Spleen (tissue), 11 donors: Measurements from ENCODE around the gene KDM1B. TPM values are rescaled to one million over a fixed set of nuclear protein-coding genes. Genes with fewer than 3 reads are reported as not detected.
A peak's percentile ranks its signal among the peaks of the same experiment; 100 is the strongest.

Experiments
- DNase-seq: peaks from one replicate; pipeline ENCODE4 v3.0.0-alpha.2; 2020
- H3K27ac ChIP-seq, 8 donors: fragments of 200-600 bp; sonication (generic) in 7 of 8; 1 replicate in 4 of 8; 2 replicates in 4 of 8; pipeline versions ENCODE4 v1.5.0 to v1.8.0; 2016 to 2021; ENCODE audit warnings: inconsistent platforms in 4 of 8, mild to moderate bottlenecking in 4 of 8, moderate library complexity in 1 of 8
- H3K27me3 ChIP-seq, 7 donors: fragments of 200-600 bp; sonication (generic) in 6 of 7; replicated peaks in 1 of 7; 1 replicate in 4 of 7; 2 replicates in 3 of 7; pipeline versions ENCODE4 v1.5.0 to v1.8.0; 2016 to 2021; ENCODE audit warnings: inconsistent platforms in 3 of 7, mild to moderate bottlenecking in 1 of 7
- H3K36me3 ChIP-seq, 6 donors: fragments of 200-600 bp; sonication (generic) in 5 of 6; 1 replicate in 4 of 6; 2 replicates in 2 of 6; pipeline versions ENCODE4 v1.5.0 to v1.8.0; 2016 to 2021; ENCODE audit warnings: inconsistent platforms in 2 of 6
- H3K4me1 ChIP-seq, 6 donors: fragments of 200-600 bp; sonication (generic) in 5 of 6; 1 replicate in 3 of 6; 2 replicates in 3 of 6; pipeline versions ENCODE4 v1.5.0 to v1.8.0; 2016 to 2021; ENCODE audit warnings: inconsistent platforms in 3 of 6
- H3K4me3 ChIP-seq, 8 donors: fragments of 200-600 bp; sonication (generic) in 7 of 8; 1 replicate in 4 of 8; 2 replicates in 4 of 8; pipeline versions ENCODE4 v1.5.0 to v1.8.0; 2016 to 2021; ENCODE audit warnings: inconsistent platforms in 4 of 8, mild to moderate bottlenecking in 4 of 8, moderate library complexity in 2 of 8
- H3K9me3 ChIP-seq, 8 donors: fragments of 200-600 bp; sonication (generic) in 7 of 8; 1 replicate in 4 of 8; 2 replicates in 4 of 8; pipeline versions ENCODE4 v1.5.0 to v1.8.0; 2016 to 2021; ENCODE audit warnings: inconsistent platforms in 4 of 8
- POLR2A ChIP-seq, 3 donors: fragments of 450-650 bp; IDR thresholded peaks; one replicate each; pipeline ENCODE4 v1.5.1; 2017; ENCODE audit warnings: antibody characterized with exemption in 3 of 3, mild to moderate bottlenecking in 1 of 3
- POLR2AphosphoS5 ChIP-seq, 3 donors: sonication (generic); formaldehyde crosslinking; IDR thresholded peaks; one replicate each; pipeline ENCODE4 v1.5.1; 2017; ENCODE audit warnings: antibody characterized with exemption in 3 of 3
- WGBS, 5 donors: extraction: QIAGEN DNeasy Blood & Tissue Kit in 3 of 5; methylation state at CpG; one replicate each; pipeline versions ENCODE4 v1.1.5 to v1.1.7; 2013 to 2018; 5-methylcytosine and 5-hydroxymethylcytosine counted together
- intact Hi-C: fragments of 100-400 bp; cut with DNase I; formaldehyde crosslinking; loops from one replicate; pipeline ENCODE4 v1.15.0; 2023; ENCODE audit warnings: low total_unique reads
- polyA plus RNA-seq, 3 donors: library from polyadenylated mRNA; stranded (reverse); fragments of 200-250 nt; gene quantifications; one replicate each; pipeline ENCODE4 v1.2.1, GENCODE V29; 2013
- total RNA-seq, 7 donors: library from RNA; depleted of rRNA in 3 of 7; stranded (reverse); fragments of >200 nt in 3 of 7; fragmentation: NEBNext Ultra II Directional in 4 of 7; extraction: Animal tissue kit (Norgen Biotek cat#: 25700) in 4 of 7; gene quantifications; one replicate each; pipeline versions ENCODE4 v1.1.0 to v1.2.1, GENCODE V29; 2016 to 2021
- TF ChIP-seq, protein P1 (sequence below), 11 experiments: fragments of 200-600 bp in 7 of 11; fragments of 450-650 bp in 4 of 11; sonication (generic) in 4 of 11; IDR thresholded peaks in 8 of 11; conservative IDR thresholded peaks in 3 of 11; 1 replicate in 7 of 11; 2 replicates in 4 of 11; pipeline versions ENCODE4 v1.4.0 to v1.8.0; 2016 to 2021; ENCODE audit warnings: antibody characterized with exemption in 11 of 11, inconsistent platforms in 4 of 11, mild to moderate bottlenecking in 1 of 11
- donor health status: healthy with polysubstance abuse.
- donor health status: DM: no; HTN: no; CAD: no; lungs with moderate emphysema.
- donor health status: DM: no; HTN: no; CAD: no.
- donor health status: Bipolar disorder and iron deficiency.
- donor health status: healthy.
- donor health status: DM: no; HTN: no; CAD: no.
- donor health status: DM: yes; HTN: yes; CAD: no.

Gene KDM1B
- total and polyA plus RNA-seq, 10 donors: 3.6 to 27.0 (median 19.7) TPM

DNA sequence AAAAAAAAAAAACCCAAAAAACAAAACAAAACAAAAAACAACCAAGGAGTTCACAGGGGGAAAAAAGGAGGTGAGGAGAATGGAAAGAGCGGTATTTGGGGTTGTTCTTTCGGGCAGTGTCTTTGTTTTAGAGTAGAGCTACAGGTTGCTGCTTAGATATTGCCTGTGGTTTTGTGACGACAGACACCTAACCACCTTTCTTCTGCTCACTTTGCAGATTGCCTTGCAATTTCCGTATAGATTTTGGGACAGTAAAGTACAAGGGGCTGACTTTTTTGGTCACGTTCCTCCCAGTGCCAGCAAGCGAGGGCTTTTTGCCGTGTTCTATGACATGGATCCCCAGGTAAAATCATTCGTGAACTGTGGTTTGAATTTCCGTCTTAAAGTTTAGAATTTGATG, 58.2 kb downstream of the KDM1B start:
- Histone ChIP-seq H3K4me3 (no peak overlapping the region), H3K9me3 (no peaks in the 10 kb centered on the region), H3K36me3 (peaks cover 0 to 96% (median 35%) of the 10 kb centered on the region in 6 donors), H3K27ac (peak overlapping the region in 1 of 8 donors; percentile 83), H3K27me3 (no peaks in the 10 kb centered on the region), H3K4me1 (peaks cover 0 to 30% (median 16%) of the 10 kb centered on the region in 6 donors)
- intact Hi-C loops: no loop called here
- DNase-seq: no peak
- WGBS, 5 donors: 86 to 93% (median 88%) methylated on average over 9 of the region's 9 CpGs
- TF ChIP-seq, protein P1, sequence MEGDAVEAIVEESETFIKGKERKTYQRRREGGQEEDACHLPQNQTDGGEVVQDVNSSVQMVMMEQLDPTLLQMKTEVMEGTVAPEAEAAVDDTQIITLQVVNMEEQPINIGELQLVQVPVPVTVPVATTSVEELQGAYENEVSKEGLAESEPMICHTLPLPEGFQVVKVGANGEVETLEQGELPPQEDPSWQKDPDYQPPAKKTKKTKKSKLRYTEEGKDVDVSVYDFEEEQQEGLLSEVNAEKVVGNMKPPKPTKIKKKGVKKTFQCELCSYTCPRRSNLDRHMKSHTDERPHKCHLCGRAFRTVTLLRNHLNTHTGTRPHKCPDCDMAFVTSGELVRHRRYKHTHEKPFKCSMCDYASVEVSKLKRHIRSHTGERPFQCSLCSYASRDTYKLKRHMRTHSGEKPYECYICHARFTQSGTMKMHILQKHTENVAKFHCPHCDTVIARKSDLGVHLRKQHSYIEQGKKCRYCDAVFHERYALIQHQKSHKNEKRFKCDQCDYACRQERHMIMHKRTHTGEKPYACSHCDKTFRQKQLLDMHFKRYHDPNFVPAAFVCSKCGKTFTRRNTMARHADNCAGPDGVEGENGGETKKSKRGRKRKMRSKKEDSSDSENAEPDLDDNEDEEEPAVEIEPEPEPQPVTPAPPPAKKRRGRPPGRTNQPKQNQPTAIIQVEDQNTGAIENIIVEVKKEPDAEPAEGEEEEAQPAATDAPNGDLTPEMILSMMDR (IDR thresholded peaks at IDR 0.05 in 8 of 11, conservative IDR thresholded peaks at IDR 0.05 in 3 of 11): no peak
- TF ChIP-seq POLR2AphosphoS5 (IDR thresholded peaks at IDR 0.05) (no peak), POLR2A (IDR thresholded peaks at IDR 0.05) (no peak)

DNA sequence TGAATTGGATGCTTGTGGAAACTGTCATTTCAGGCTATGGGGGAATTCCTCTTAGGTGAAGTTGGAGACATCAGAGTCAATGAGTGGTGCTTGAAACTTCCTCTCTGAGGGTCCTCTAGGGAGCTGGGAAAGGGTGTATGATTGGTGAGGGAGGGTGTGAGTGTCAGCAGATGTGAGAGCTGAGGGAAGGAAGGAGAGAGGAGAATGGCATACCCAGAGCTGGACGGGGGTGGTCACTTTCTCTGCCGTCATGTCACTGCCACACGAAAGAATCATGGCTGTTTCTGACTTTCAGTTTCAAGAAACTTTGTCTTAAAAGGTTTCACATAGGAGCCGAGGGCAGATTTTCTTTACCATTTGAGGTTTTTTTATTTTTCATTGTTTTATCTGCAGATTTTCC, 58.8 kb downstream of the KDM1B start:
- WGBS, 5 donors: 57 to 76% (median 67%) methylated on average over 4 of the region's 4 CpGs
- peaks cover 0 to 98% (median 39%) of the 10 kb centered on the region in 6 donors for H3K36me3 ChIP-seq
- no peaks in the 10 kb centered on the region for H3K9me3 ChIP-seq
- TF ChIP-seq, protein P1 (IDR thresholded peaks at IDR 0.05 in 8 of 11, conservative IDR thresholded peaks at IDR 0.05 in 3 of 11): no peak
- TF ChIP-seq POLR2A (IDR thresholded peaks at IDR 0.05) (no peak), POLR2AphosphoS5 (IDR thresholded peaks at IDR 0.05) (no peak)
- H3K27ac ChIP-seq: peak overlapping the region in 2 of 8 donors; percentile 73 to 83
- H3K4me1 ChIP-seq: peaks cover 0 to 30% (median 16%) of the 10 kb centered on the region in 6 donors
- no peak for DNase-seq
- H3K4me3 ChIP-seq: no peak overlapping the region
- intact Hi-C loops: no loop called here
- H3K27me3 ChIP-seq: no peaks in the 10 kb centered on the region

DNA sequence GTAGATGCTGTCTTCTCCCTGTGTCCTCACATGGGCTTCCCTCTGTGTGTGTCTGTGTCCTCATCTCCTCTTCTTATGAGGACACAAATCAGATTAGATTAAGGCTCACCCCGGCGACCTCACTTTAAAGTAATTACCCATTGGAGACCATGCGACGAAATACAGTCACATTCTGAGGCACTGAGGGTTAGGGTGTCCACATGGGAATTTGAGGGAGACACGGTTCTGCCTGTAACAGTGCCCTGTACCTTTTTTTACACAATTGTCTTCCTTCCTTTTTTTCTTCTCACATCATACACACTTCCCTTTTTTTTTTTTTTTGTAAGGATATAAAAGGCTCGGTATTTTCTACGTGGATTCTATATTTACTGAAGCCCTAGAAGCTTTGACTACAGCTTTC, 60.2 kb downstream of the KDM1B start:
- peak overlapping the region in 7 of 8 donors; percentile 29 to 83 (median 51) for H3K27ac ChIP-seq
- 30 to 40% (median 39%) methylated on average over 7 of the region's 7 CpGs for WGBS, 5 donors
- intact Hi-C loops: no loop called here
- peak overlapping the region in 1 of 8 donors; percentile 21 for H3K4me3 ChIP-seq
- H3K27me3 ChIP-seq: no peaks in the 10 kb centered on the region
- no peak for DNase-seq
- H3K36me3 ChIP-seq: peaks cover 0 to 98% (median 37%) of the 10 kb centered on the region in 6 donors
- peaks cover 0 to 30% (median 16%) of the 10 kb centered on the region in 6 donors for H3K4me1 ChIP-seq
- TF ChIP-seq, protein P1 (IDR thresholded peaks at IDR 0.05 in 8 of 11, conservative IDR thresholded peaks at IDR 0.05 in 3 of 11): no peak
- no peak for TF ChIP-seq POLR2A (IDR thresholded peaks at IDR 0.05)
- no peak for TF ChIP-seq POLR2AphosphoS5 (IDR thresholded peaks at IDR 0.05)
- H3K9me3 ChIP-seq: no peaks in the 10 kb centered on the region

DNA sequence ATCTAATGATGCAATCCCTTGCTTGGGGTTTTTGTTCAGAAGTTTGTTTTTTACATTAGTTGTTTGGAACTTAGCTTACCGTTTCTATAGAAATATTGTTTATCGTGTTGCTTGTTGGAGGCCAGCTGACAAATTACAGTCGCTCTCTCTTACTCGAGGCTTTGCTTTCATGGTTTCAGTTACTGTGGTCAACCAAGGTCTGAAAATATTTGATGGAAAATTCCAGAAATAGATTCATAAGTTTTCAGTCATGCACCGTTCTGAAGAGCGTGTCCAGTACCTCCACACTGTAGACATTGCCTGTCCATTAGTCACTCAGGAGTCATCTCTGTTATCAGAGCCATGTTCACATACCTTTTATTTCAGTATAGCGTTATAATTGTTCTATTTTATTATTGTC, 61.2 kb downstream of the KDM1B start:
- no peak overlapping the region for H3K4me3 ChIP-seq
- intact Hi-C loops: no loop called here
- DNase-seq: no peak
- H3K4me1 ChIP-seq: peaks cover 0 to 30% (median 16%) of the 10 kb centered on the region in 6 donors
- TF ChIP-seq, protein P1 (IDR thresholded peaks at IDR 0.05 in 8 of 11, conservative IDR thresholded peaks at IDR 0.05 in 3 of 11): no peak
- TF ChIP-seq POLR2AphosphoS5 (IDR thresholded peaks at IDR 0.05): no peak
- TF ChIP-seq POLR2A (IDR thresholded peaks at IDR 0.05): no peak
- H3K9me3 ChIP-seq: no peaks in the 10 kb centered on the region
- H3K27me3 ChIP-seq: no peaks in the 10 kb centered on the region
- peaks cover 0 to 98% (median 39%) of the 10 kb centered on the region in 6 donors for H3K36me3 ChIP-seq
- peak overlapping the region in 2 of 8 donors; percentile 73 to 83 for H3K27ac ChIP-seq
- WGBS, 5 donors: 70 to 85% (median 83%) methylated on average over 7 of the region's 7 CpGs
